Activated CD8-positive, alpha-beta T cell treated with anti-CD3 and anti-CD28 coated beads for 36 hours (primary cell): ENCODE data around the gene BNC2. TPM values are rescaled to one million over a fixed set of nuclear protein-coding genes. Genes with fewer than 3 reads are reported as not detected.

Experiments
- ATAC-seq: fragments of 200-7000 bp; cut with Tn5 transposase; one replicate; pipeline ENCODE4 v1.10.0; 2021; ENCODE audit warnings: mild to moderate bottlenecking, moderate library complexity
- CTCF ChIA-PET: fragments of 350-600 bp; sonication (Branson Sonifier 250); formaldehyde crosslinking; loops from one replicate; lab custom pipeline; 2021; ENCODE audit warnings: antibody characterized with exemption; lab: Charles Lee
- POLR2A ChIA-PET: fragments of 350-600 bp; sonication (Branson Sonifier 250); formaldehyde crosslinking; loops from one replicate; lab custom pipeline; 2021; ENCODE audit warnings: antibody characterized with exemption; lab: Charles Lee
- DNase-seq: peaks from one replicate; pipeline ENCODE4 v3.0.0-alpha.2; 2020
- H3K27ac Mint-ChIP-seq: one replicate; pipeline ENCODE4 v1.8.0; 2021; ENCODE audit warnings: mild to moderate bottlenecking, mixed read lengths
- H3K27me3 Mint-ChIP-seq: one replicate; pipeline ENCODE4 v1.8.0; 2021; ENCODE audit warnings: mixed read lengths
- H3K36me3 Mint-ChIP-seq: one replicate; pipeline ENCODE4 v1.8.0; 2021; ENCODE audit warnings: low read depth, mixed read lengths
- H3K4me1 Mint-ChIP-seq: one replicate; pipeline ENCODE4 v1.8.0; 2021; ENCODE audit warnings: low read depth, mixed read lengths
- H3K4me3 Mint-ChIP-seq: one replicate; pipeline ENCODE4 v1.8.0; 2021; ENCODE audit warnings: mild to moderate bottlenecking, moderate library complexity, mixed read lengths
- H3K9me3 Mint-ChIP-seq: one replicate; pipeline ENCODE4 v1.8.0; 2021; ENCODE audit warnings: mixed read lengths
- CTCF ChIP-seq: fragments of 200-600 bp; IDR thresholded peaks from one replicate; pipeline ENCODE4 v1.8.0; 2022; ENCODE audit warnings: antibody characterized with exemption, mild to moderate bottlenecking
- intact Hi-C: fragments of 100-400 bp; cut with micrococcal nuclease; formaldehyde crosslinking; loops from one replicate; pipeline ENCODE4 v1.10.0; 2022
- total RNA-seq, 2 experiments: library from RNA; stranded (reverse); gene quantifications; one replicate each; pipeline ENCODE4 v1.2.3, GENCODE V29; 2021

BNC2 gene
- total RNA-seq, 2 experiments from 2014 or later = not detected

- TF ChIP-seq CTCF = no peak
- Mint-ChIP-seq H3K27me3 (no peaks in the 10 kb centered on the region), H3K36me3 (no peaks in the 10 kb centered on the region), H3K27ac (no peak overlapping the region), H3K9me3 (no peaks in the 10 kb centered on the region), H3K4me3 (no peak overlapping the region), H3K4me1 (no peaks in the 10 kb centered on the region)
- intact Hi-C loops = no loop called here
- no peak for ATAC-seq
- no peak for DNase-seq
- CTCF ChIA-PET = no interaction called here
- POLR2A ChIA-PET = no interaction called here
These were observed 370.1 kb downstream of the BNC2 start for GRCh38 chr9:16500386-16500785.

- Mint-ChIP-seq H3K27me3 (no peaks in the 10 kb centered on the region), H3K4me1 (no peaks in the 10 kb centered on the region), H3K4me3 (no peak overlapping the region), H3K9me3 (no peaks in the 10 kb centered on the region), H3K36me3 (no peaks in the 10 kb centered on the region), H3K27ac (no peak overlapping the region)
- ATAC-seq (no peak), DNase-seq (no peak)
- POLR2A ChIA-PET = no interaction called here
- intact Hi-C loops = no loop called here
- no peak for TF ChIP-seq CTCF
- CTCF ChIA-PET = no interaction called here
These were observed 370.6 kb downstream of the BNC2 start for GRCh38 chr9:16499892-16500291.

GRCh38 chr9:16496908-16497307 lies 373.6 kb downstream of the BNC2 start:
- ChIA-PET POLR2A (no interaction called here), CTCF (no interaction called here)
- intact Hi-C loops = no loop called here
- Mint-ChIP-seq H3K36me3 (no peaks in the 10 kb centered on the region), H3K4me1 (no peaks in the 10 kb centered on the region), H3K27ac (no peak overlapping the region), H3K9me3 (peaks cover 3% of the 10 kb centered on the region), H3K27me3 (no peaks in the 10 kb centered on the region), H3K4me3 (no peak overlapping the region)
- no peak for TF ChIP-seq CTCF
- no peak for DNase-seq
- ATAC-seq = no peak

- ATAC-seq (no peak), DNase-seq (no peak)
- ChIA-PET POLR2A (no interaction called here), CTCF (no interaction called here)
- no peaks in the 10 kb centered on the region for H3K4me1 Mint-ChIP-seq
- intact Hi-C loops = no loop called here
- no peaks in the 10 kb centered on the region for H3K36me3 Mint-ChIP-seq
- no peak overlapping the region for H3K4me3 Mint-ChIP-seq
- no peak for TF ChIP-seq CTCF
- no peaks in the 10 kb centered on the region for H3K9me3 Mint-ChIP-seq
- H3K27ac Mint-ChIP-seq = no peak overlapping the region
- H3K27me3 Mint-ChIP-seq = no peaks in the 10 kb centered on the region
These were observed 382.6 kb downstream of the BNC2 start for GRCh38 chr9:16487915-16488314.

GRCh38 chr9:16485575-16486321 lies 384.7 kb downstream of the BNC2 start:
- DNase-seq = no peak
- H3K4me1 Mint-ChIP-seq = no peaks in the 10 kb centered on the region
- no peaks in the 10 kb centered on the region for H3K27me3 Mint-ChIP-seq
- ATAC-seq = no peak
- TF ChIP-seq CTCF = no peak
- intact Hi-C loops = no loop called here
- ChIA-PET POLR2A (no interaction called here), CTCF (no interaction called here)
- H3K4me3 Mint-ChIP-seq = no peak overlapping the region
- H3K9me3 Mint-ChIP-seq = no peaks in the 10 kb centered on the region
- no peak overlapping the region for H3K27ac Mint-ChIP-seq
- H3K36me3 Mint-ChIP-seq = no peaks in the 10 kb centered on the region
